HG02763 (cell line): ENCODE results near the gene CALML6.
A peak's percentile ranks its signal among the peaks of the same experiment; 100 is the strongest.

Experiments
- ATAC-seq: cut with Tn5 transposase; IDR thresholded peaks from one replicate; pipeline ENCODE4 v1.9.1; 2021; ENCODE audit warnings: mild to moderate bottlenecking, moderate library complexity; ENCODE audit not compliant: unreplicated experiment

Gene CALML6

DNA sequence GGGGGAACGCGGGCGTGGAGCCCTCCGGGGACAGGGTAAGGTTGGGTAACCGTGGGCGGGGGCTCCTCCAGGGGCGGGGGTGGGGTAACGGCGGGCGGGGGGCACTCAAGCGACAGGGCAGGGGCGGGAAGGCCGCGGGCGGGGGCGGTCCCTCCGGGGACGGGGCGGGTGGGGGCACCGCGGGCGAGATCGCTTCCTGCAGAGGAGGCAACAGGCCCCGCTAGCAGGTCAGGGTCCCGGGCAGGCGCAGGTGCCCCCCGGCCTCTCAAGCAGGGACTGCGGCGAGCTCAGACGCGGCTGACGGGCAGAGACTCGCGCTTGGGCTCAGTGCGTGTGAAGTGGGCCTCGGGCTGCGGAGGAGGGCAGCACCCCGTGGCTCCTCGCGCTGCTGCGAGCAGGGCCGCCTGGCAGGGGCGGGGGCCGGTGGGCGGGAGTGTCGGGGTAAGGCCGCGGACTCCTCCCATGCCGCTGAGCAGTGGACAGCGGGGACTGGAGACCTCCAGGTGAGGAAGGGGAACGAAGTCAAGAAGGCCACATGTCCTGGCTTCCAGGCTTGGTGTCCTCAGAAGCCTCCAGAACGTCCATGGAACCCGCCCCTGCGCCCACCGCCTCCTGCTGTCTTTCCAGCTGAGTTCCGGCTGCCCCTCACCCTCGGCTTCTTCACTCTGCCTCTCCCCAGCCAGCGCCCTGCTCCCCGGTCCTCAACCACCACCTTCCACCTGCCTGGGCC lies 23.5 kb upstream of the CALML6 start:
- ATAC-seq = peak; percentile 2

DNA sequence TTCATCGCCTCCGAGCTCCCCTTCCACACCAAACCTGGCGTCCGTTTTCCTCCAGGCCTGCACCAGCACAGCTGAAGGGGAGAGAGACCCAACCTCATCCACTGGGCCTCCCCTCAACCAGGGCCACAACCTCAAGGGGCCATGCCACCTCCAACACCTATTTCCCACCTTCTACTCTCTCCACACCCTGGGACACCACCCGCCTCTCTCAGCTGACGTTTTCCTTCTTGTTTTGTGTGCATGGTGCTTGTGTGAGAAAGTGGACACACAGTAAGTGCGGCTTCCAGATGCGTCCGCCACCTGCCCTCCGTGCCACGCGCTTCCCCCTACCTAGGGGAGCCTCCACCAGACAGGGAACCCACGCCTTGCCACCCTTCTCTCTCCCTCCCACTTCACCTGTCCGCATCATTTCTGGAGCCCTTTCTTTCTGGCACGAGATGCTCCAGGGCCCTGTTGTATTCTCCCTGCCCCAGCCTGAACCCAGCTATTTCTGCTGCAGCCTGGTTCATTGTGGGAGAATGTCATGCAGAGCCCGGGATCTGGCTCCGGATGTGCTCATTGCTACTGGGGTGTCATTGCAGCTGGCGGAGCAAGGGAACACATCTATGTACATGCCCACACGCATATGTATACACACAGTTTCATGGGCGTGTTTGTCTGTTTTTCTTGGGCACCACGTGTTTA lies 22.8 kb upstream of the CALML6 start:
- no peak for ATAC-seq

DNA sequence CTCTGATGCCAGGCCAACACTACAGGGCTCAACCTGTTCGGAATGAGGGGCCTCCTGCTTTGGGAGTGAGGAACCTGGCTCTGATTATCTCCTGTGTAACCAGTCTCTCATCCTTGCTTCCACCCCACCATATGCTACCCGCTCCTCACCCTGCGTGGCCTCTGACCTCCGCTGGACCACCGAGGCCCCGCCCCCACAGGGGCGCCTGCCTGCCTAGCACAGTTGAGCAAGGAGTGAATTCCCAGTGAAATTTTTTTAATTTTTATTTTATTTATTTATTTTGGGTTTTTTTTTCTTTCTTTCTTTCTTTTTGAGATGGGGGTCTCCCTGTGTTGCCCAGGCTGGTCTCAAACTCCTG lies 22.3 kb upstream of the CALML6 start:
- no peak for ATAC-seq

DNA sequence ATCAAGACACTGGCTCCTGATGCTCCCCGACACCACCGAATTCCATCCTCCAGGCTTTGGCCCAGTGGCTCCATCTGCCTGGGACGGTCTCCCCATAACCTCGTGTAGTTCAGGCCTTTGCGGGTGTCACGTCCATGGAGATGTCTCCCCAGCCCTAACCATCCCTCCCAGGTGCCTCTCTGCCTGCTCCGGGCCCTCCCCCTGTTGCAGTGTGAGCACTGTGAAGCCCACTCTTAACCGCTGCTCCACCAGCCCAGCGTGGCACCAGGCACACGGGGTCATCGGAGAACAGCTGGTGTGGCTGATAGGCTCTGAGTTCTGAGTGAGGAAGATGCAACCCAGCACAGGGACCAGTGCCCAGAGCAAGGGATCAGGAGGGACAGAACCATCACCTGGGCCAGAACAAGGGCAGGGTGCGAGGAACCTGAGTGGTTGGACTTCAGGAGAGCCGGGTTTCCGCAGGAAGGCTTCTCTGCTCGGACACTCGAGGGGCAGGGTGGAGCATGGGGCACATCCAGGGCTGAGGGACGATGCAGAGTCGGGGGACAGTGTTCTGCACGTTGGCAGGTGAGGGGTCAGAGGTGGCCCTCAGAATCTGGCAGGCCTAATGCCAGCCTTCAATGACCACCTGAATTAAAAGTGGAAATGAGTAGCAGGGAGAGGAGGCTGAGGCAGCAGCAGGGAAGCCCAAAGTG lies 21.6 kb upstream of the CALML6 start:
- ATAC-seq = no peak

DNA sequence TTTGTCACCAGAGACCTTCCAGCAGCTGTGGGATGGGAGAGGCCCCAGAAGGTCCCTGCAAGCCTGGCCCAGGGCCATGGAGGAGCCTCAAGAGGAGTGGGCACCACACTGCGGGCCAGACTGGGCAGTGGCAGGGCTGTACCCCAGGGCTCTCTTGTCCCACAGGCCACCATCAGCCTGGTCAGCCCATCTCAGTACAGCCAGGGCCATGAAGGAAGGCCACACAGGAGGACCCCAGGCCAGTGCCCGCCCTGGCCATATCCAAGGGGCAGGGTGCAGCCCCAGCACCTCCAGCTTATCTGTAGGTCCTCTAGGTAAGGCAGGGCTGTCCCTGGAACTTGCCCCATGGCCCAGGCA lies 21.1 kb upstream of the CALML6 start:
- no peak for ATAC-seq

DNA sequence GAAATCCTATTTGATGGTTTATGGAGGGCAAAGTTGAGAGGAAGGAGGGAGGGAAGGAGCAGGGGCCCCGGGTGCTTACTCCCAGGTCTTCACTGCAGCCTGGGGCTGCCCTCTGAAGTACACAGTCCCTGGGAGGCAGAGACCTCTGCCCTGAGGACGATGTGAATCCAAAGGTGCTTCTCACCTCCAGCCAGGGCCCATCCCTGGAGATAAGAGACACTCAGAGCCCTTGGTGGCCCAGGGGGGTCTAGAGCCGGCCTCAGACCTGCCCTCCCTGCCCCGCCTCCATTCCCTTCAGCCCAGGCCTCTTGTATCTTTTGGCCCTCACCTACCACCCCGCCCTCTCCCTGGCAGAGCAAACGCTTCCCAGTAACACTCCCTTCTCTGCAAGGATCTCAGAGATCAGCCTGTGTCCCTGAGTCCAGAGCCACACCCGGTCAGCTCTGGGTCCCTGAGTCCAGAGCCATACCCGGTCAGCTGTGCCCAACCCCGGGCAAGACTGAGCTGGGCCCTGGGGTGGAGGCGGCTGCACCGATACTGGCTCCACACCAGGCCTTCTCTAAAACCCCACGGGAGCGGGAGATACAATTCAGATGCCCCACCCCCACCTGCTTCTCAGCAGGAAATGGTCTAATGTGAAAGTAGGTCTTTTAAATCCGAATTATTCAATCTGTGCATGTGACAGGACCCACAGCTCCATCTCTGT lies 20.6 kb upstream of the CALML6 start:
- ATAC-seq = no peak

DNA sequence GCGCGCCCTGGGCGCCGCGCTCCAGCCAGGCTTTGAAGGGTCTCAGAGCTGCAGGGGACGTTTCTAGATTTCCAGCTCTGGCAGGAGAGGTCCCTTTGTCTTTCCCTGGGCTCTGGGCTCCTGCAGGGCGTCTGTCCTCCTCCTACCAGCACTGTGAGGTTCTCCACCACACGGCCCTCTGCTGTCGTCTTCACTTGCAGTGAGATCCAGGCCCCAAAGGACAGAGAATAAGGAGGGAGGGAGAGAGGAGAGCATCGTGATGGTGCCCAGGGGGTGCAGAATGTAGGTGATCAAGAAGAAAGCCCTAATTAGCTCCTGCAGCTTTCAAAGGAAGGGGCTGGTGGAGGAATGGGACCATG lies 20.0 kb upstream of the CALML6 start:
- ATAC-seq = no peak

DNA sequence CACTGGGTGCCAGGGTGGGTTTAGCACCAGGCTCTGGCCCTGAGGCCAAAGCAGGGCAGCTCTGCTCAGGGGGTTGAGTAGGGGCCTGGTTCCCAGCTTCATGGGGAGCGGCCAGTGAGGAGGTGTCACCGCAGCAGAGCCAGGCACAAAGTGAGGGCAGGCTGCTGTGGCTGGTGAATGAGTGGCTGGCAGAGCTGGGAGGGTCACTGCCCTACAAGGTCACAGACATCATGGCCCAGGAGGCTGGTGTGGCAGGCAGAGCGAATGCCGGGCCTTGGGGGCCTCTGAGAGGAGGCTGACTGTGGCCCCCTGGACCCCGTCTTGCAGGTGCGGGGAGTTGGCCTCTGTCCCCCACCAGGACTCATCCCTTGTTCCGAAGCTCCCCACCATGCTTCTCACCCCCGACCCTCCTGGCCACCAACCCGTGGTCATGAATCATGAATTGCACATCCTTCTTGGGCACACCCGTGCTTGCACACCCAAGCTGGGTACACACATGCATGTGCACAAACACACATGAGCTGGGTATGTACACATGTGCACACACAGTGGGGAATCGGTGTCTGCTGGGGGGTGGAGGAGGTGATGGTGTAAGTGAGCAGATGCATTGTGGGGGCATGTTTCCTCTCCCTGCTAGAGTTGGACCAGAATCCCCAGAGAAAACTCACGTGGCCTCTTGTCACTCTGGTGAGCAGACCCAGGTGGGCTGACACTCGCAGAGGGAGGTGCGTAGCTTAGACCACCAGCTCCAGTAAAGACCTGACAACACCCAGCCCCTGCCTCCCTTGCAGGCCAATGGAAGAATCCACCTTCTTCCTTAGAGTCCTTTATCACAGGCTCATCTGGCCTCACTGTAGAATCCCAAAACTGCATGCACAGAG lies 19.4 kb upstream of the CALML6 start:
- no peak for ATAC-seq

DNA sequence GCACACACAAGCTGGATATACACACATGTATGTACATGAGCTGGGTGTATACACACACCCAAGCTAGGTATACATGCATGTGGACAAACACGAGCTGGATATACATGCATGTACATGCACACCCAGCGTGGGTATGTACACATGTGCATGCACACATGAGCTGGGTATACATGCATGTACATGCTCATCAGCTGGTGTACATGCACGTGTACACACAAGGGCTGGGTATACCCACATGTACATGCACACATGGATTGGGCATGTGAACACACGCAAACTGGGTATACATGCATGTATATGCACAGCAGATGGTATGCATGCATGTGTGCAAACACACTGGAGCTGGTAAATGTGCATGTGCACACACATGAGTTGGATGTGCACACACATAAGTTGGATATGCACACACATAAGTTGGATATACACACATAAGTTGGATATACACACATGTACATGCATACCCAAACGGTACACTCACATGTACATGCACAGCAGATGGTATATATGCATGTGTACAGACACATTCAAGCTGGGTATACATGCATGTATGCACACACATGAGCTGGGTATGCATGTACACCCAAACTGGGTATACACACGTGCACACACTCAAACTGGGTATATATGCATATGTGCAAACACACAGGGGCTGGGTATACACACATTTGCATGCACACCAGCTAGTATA lies 16.7 kb upstream of the CALML6 start:
- ATAC-seq = no peak

DNA sequence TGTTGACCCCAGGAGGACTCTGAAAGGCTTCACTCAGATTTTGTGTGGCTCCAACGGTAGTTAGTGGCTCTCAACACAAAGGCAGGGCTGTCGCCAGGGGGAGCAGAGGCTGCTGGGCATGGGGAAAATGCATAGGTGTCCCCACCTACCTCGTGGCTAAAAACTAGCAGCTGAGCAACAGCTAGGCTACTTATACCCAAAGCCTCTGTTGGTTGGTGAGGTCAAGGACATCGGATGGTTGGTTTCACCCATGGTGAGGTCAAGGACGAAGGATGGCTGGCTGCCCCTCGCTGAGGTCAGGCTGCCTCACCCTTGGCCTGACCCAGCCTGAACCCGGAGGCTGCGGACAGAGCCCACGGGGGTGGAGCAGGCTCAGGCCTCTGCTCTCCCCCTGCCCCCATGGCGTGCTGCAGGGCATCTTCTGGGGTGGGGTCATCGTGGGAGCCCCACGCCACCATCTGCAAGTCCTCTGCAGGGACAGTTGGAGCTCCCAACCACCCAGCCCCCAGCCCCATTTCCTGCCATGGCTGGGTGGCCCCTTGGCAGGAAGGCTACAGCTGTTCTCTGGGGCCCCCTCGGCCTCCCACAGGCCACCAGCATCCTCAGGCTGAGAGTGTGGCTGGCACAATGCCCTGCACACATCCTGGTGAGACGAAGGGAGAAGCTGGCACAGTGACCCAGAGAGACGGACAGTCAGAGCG lies 15.6 kb upstream of the CALML6 start:
- no peak for ATAC-seq

DNA sequence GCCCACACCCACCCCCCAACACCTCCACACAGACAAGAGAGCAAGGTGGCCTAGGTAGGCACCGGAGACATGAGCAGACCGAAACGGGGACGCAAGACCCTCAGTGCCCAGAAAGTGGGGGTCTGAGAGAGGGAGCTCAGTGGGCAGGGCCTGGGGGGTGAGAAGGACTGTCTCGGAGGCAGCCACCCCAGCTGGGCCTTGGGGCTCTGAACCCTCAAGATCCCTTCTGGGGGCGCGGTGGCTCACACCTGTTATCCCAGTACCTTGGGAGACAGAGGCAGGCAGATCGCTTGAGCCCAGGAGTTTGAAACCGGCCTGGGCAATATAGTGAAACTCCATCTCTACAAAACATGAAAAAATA lies 15.1 kb upstream of the CALML6 start:
- no peak for ATAC-seq

DNA sequence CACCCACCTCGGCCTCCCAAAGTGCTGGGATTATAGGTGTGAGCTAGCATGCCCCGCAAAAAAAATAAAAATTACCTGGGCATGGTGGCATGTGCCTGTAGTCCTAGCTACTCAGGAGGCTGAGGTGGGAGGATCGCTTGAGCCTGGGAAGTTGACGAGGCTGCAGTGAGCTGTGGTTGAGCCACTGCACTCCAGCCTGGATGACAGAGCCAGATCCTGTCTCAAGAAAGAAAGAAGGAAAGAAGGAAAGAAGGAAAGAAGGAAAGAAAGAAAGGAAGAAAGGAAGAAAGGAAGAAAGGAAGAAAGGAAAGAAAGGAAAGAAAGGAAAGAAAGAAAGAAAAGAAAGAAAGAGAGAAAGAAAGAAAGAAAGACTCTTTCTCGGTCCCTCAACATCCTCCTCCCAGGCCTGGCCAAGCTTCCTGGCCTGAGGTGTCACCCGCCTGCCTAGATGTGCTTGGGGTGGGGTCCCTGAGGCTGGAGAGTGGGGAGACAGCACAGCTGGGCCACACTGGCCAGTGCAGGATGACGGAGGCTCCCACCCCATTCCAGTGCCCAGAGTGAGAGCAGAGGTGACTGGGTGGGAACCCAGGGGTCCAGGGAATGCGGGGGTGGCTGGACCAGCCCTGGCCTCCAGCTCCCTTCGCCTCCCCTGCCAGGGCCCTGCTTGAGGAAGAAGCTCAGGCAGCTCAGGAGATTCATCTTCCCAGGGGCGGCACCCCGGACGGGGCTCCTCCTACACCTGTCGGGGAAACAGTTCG lies 14.0 kb upstream of the CALML6 start:
- ATAC-seq = no peak

DNA sequence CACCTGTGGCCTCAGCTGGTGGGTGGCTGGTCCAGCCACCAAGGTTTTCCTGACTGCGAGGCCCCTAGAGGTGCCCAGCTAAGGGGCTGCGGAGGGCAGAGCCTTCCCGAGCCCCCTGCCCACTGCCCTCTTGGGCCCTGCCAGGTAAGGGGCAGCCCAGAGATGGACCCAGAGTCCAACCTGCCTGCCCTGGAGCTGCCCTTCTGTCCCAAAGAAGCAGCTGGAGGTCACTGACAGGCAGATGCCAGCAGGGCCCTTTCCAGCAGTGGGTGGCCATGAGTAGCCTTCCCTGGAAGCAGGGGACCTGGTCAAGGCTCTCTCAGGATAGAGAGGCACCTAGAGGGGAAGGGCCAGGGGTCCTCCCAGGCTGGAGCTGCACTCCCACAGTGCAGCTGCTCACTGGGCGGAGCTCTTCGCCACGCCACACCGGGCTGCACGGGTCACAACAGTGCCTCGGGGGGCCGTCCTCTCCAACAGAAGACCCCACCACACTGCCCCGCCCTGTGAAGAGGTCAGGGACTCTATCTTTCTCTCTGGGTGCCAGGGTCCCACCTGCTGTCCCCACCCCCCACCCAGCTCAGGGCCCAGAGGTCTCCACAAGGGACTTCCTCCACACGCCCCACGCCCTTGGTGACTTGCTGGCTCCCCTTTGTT lies 13.3 kb upstream of the CALML6 start:
- no peak for ATAC-seq

DNA sequence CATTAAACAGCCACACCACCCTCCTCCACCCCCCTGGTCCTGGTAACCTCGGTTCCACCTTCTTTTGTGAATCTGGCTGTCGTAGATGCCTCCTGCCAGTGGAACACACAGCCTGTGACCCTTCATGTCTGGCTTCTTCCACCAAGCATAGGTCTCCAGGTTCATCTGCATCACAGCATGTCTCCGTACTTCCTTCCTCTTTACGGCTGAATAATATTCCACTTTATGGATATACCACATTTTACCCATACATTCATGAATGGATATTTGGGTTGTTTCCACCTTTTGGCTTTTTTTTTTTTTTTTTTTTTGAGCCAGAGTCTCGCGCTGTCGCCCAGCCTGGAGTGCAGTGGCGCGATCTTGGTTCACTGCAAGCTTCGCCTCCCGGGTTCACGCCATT lies 11.8 kb upstream of the CALML6 start:
- no peak for ATAC-seq

DNA sequence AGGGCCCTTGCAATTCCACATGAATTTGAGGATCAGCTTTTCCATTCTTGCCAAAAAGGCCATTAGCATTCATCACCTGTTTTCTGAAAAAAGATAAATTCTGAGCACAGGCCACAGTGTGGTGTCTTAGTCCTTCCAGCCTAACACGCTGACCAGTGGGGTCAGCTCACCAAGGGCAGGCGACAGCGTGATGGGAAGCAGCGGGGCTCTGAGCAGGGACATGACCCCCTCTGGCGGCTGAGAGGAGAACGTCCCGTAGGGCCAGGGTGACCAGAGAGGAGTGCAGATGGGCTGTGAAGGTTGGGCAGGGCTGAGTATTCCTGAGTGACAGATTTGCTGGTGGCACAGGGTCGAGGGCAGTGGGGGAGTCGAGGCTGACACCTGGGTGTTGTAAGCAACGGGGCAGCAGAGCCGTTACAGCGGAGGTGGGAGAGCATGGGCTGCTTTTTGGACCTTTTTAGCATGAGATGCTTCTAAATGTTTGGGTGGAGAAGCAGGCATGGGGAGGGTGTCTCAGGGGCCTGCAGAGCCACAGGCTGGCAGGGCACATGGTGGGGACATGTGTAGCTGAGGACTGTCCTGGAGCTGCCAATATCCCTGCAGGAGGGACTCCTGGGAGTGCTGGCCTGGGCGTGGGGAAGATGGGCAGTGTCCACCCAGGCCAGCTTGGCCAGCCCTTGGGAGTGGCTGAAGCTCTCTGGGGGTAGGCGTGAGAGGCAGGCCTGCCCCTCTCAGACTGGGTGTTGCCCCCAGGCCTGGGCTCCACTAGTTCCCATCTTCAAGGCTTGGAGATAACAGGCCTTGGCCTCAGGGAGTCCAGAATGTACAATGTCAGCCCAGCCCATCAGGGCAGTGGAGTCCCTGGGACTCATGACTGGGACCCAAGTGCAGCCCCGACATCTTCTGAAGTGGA lies 8.6 kb upstream of the CALML6 start:
- ATAC-seq = no peak

DNA sequence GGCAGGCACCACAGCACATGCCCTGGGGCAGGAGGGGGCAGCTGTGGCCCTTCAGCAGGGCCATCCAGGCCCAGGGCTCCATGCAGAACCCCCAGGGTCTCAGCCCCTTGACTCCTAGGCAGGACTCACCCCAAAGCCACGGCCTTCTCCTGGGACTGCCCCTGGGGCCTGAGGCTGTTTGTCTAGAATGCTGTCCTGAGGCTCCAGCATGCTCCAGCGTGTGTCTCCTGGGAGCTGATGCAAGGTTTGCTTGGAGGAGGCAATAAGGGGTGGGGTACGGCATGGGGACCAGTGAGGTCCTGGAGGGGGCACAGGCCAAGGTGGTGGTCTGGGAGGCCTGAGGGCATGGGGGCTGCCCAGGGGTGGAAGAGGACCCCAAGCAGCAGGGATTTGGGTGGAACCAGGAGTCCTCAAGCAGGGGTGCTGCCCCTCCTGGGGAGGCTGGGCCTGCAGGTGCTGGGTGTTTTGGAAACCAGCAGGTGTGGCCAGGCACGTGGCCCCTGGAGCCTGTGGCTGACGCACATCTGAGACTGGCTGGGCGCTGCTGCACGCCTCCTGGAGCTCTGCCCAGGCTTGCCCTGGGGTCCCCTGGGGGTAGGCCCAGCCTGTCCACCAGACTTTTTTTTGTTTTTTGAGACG lies 7.8 kb upstream of the CALML6 start:
- ATAC-seq = no peak

DNA sequence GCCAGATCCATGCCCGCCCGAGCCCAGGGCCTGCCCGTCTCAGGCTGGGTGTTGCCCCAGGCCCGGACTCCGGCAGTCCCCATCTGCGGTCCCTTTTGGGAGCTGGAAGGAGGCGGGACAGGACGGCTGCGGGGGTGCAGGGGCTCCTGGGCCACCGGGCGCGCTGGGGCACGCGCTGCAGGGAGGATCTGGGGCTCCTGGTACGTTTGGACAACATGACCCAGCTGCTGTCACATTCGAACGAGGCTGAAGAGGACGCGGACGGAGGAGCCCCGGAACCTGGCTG lies 6.6 kb upstream of the CALML6 start:
- peak; percentile 10 for ATAC-seq
